Endodermal cell (in vitro differentiated cells): ENCODE data around the gene AFF3. TPM values are rescaled to one million over a fixed set of nuclear protein-coding genes. Genes with fewer than 3 reads are reported as not detected.

Experiments
- DNase-seq: peaks from one replicate; pipeline ENCODE4 v3.0.0-alpha.2; 2017
- H3K27ac ChIP-seq: 2 replicates; pipeline ENCODE4 v1.5.1; 2013; ENCODE audit warnings: mild to moderate bottlenecking, low read depth, low read length, moderate library complexity
- H3K27me3 ChIP-seq: 2 replicates; pipeline ENCODE4 v1.6.1; 2013; ENCODE audit warnings: mild to moderate bottlenecking, low read length, moderate library complexity; ENCODE audit not compliant: insufficient read depth, control insufficient read depth, poor library complexity, severe bottlenecking
- H3K36me3 ChIP-seq: 2 replicates; pipeline ENCODE4 v1.7.0; 2013; ENCODE audit warnings: mild to moderate bottlenecking, low read length, moderate library complexity; ENCODE audit not compliant: control insufficient read depth, insufficient read depth
- H3K4me1 ChIP-seq: one replicate; pipeline ENCODE4 v1.7.0; 2013; ENCODE audit warnings: low read length; ENCODE audit not compliant: control insufficient read depth, insufficient read depth
- H3K4me3 ChIP-seq: 2 replicates; pipeline ENCODE4 v1.5.1; 2013; ENCODE audit warnings: mild to moderate bottlenecking, low read length, moderate library complexity
- H3K9ac ChIP-seq: 2 replicates; pipeline ENCODE4 v1.6.1; 2013; ENCODE audit warnings: mild to moderate bottlenecking, low read length, moderate library complexity; ENCODE audit not compliant: poor library complexity, severe bottlenecking; ENCODE audit errors: extremely low read depth
- H3K9me3 ChIP-seq: 2 replicates; pipeline ENCODE4 v1.6.1; 2013; ENCODE audit warnings: mild to moderate bottlenecking, low read length, moderate library complexity; ENCODE audit not compliant: control insufficient read depth
- H3K27ac Mint-ChIP-seq: 2 replicates; pipeline ENCODE4 v1.8.0; 2020; ENCODE audit warnings: mixed read lengths
- H3K27me3 Mint-ChIP-seq: 2 replicates; pipeline ENCODE4 v1.8.0; 2021; ENCODE audit warnings: mild to moderate bottlenecking, mixed read lengths; ENCODE audit not compliant: insufficient read depth
- H3K36me3 Mint-ChIP-seq: 2 replicates; pipeline ENCODE4 v1.8.0; 2020; ENCODE audit warnings: low read depth, mixed read lengths
- H3K4me1 Mint-ChIP-seq: 2 replicates; pipeline ENCODE4 v1.8.0; 2020; ENCODE audit warnings: mixed read lengths
- H3K4me3 Mint-ChIP-seq: 2 replicates; pipeline ENCODE4 v1.8.0; 2020; ENCODE audit warnings: mild to moderate bottlenecking, moderate library complexity, mixed read lengths
- H3K9me3 Mint-ChIP-seq: 2 replicates; pipeline ENCODE4 v1.8.0; 2020; ENCODE audit warnings: mild to moderate bottlenecking, mixed read lengths
- WGBS, 2 experiments: methylation state at CpG; one replicate each; pipeline versions ENCODE4 v1.1.5 to v1.1.7; 2013; ENCODE audit warnings: missing lambda C conversion rate in 2 of 2, mixed read lengths in 1 of 2; ENCODE audit not compliant: insufficient coverage in 1 of 2, insufficient read length in 1 of 2; 5-methylcytosine and 5-hydroxymethylcytosine counted together
- total RNA-seq, 2 donors: library from RNA; stranded (reverse); fragmentation: NEBNext Ultra II Directional in 1 of 2; extraction: Animal tissue kit (Norgen Biotek cat#: 25700) in 1 of 2; gene quantifications; 2 replicates in 1 of 2; 3 replicates in 1 of 2; pipeline ENCODE4 v1.2.1, GENCODE V29; 2021
- TF ChIP-seq, protein P1 (sequence below): fragments of 200-600 bp; sonication (generic); conservative IDR thresholded peaks from 2 replicates; pipeline ENCODE4 v1.5.0; 2021; ENCODE audit warnings: antibody characterized with exemption, mild to moderate bottlenecking

AFF3 gene
- total RNA-seq, 2 donors from 2014 or later: 0.62 to 0.73 TPM

- no peaks in the 10 kb centered on the region for H3K27me3 ChIP-seq
- no peaks in the 10 kb centered on the region for H3K9me3 Mint-ChIP-seq
- no peaks in the 10 kb centered on the region for H3K9me3 ChIP-seq
- H3K27me3 Mint-ChIP-seq: peaks cover 12% of the 10 kb centered on the region
- H3K4me1 Mint-ChIP-seq: no peaks in the 10 kb centered on the region
- H3K27ac ChIP-seq: peak overlapping the region; percentile 47
- 86 to 93% methylated on average over 1 of the region's 1 CpG for WGBS, 2 experiments
- H3K9ac ChIP-seq: no peak overlapping the region
- TF ChIP-seq, protein P1, sequence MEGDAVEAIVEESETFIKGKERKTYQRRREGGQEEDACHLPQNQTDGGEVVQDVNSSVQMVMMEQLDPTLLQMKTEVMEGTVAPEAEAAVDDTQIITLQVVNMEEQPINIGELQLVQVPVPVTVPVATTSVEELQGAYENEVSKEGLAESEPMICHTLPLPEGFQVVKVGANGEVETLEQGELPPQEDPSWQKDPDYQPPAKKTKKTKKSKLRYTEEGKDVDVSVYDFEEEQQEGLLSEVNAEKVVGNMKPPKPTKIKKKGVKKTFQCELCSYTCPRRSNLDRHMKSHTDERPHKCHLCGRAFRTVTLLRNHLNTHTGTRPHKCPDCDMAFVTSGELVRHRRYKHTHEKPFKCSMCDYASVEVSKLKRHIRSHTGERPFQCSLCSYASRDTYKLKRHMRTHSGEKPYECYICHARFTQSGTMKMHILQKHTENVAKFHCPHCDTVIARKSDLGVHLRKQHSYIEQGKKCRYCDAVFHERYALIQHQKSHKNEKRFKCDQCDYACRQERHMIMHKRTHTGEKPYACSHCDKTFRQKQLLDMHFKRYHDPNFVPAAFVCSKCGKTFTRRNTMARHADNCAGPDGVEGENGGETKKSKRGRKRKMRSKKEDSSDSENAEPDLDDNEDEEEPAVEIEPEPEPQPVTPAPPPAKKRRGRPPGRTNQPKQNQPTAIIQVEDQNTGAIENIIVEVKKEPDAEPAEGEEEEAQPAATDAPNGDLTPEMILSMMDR: no peak
- H3K36me3 Mint-ChIP-seq: no peaks in the 10 kb centered on the region
- no peaks in the 10 kb centered on the region for H3K4me1 ChIP-seq
- no peak overlapping the region for H3K4me3 Mint-ChIP-seq
- DNase-seq: no peak
- no peak overlapping the region for H3K27ac Mint-ChIP-seq
- H3K36me3 ChIP-seq: no peaks in the 10 kb centered on the region
- no peak overlapping the region for H3K4me3 ChIP-seq
These were observed 101.5 kb downstream of the AFF3 start for GRCh38 chr2:100040906-100041305.

DNA sequence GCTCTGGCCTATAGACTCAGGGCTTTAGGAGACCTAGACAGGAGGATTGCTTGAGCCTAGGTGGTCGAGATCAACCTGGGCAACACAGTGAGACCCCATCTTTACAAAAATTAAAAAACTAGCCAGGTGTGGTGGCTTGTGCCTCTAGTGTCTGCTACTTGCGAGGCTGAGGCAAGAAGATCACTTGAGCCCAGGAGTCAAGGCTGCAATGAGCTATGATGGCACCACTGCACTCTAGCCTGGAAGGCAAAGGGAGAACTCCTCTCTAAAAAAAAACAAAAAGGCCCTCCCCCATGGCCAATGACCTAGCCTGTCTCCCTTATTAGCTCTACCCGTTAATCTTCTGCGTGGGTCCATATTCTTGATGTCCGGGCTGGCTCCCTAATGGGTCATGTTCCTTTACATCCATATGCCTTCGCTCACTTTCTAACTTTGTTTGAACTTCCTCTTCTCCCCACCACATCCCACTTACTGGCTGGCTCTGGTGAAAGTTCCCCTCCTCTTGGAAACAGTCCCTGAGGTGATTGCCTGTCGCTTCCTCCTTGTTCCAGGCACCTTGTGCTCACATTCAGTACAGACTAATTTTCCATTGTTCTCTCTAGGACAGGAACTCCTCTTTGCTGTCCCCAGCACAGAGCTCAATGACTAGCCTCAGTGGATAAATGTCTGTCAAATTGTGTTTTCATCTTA lies 103.0 kb downstream of the AFF3 start:
- Mint-ChIP-seq H3K4me3 (no peak overlapping the region), H3K9me3 (no peaks in the 10 kb centered on the region), H3K4me1 (no peaks in the 10 kb centered on the region), H3K27me3 (peaks cover 9% of the 10 kb centered on the region), H3K27ac (no peak overlapping the region), H3K36me3 (no peaks in the 10 kb centered on the region)
- no peak for DNase-seq
- no peaks in the 10 kb centered on the region for H3K27me3 ChIP-seq
- H3K4me3 ChIP-seq: no peak overlapping the region
- no peaks in the 10 kb centered on the region for H3K4me1 ChIP-seq
- no peak overlapping the region for H3K27ac ChIP-seq
- WGBS, 2 experiments: 90 to 100% methylated on average over 6 to 7 of the region's 7 CpGs
- TF ChIP-seq, protein P1: no peak
- H3K9me3 ChIP-seq: no peaks in the 10 kb centered on the region
- H3K36me3 ChIP-seq: no peaks in the 10 kb centered on the region
- no peak overlapping the region for H3K9ac ChIP-seq

- Histone ChIP-seq H3K9ac (no peak overlapping the region), H3K36me3 (no peaks in the 10 kb centered on the region), H3K27me3 (no peaks in the 10 kb centered on the region), H3K9me3 (no peaks in the 10 kb centered on the region), H3K27ac (no peak overlapping the region), H3K4me3 (no peak overlapping the region), H3K4me1 (no peaks in the 10 kb centered on the region)
- H3K9me3 Mint-ChIP-seq: no peaks in the 10 kb centered on the region
- H3K4me3 Mint-ChIP-seq: no peak overlapping the region
- H3K27me3 Mint-ChIP-seq: peaks cover 9% of the 10 kb centered on the region
- H3K36me3 Mint-ChIP-seq: no peaks in the 10 kb centered on the region
- WGBS, 2 experiments: 40 to 68% methylated on average over 3 to 6 of the region's 6 CpGs
- peak; percentile 61 for DNase-seq
- TF ChIP-seq, protein P1: no peak
- no peaks in the 10 kb centered on the region for H3K4me1 Mint-ChIP-seq
- no peak overlapping the region for H3K27ac Mint-ChIP-seq
These were observed 104.4 kb downstream of the AFF3 start for GRCh38 chr2:100038011-100038410.
